Natural killer cell (primary cell): ENCODE data around the gene PRPF40A. TPM values are rescaled to one million over a fixed set of nuclear protein-coding genes. Genes with fewer than 3 reads are reported as not detected.

Source experiments
- ATAC-seq, 3 donors: fragments of 150-1000 bp in 2 of 3; fragments of 200-7000 bp in 1 of 3; cut with Tn5 transposase; 1 replicate in 1 of 3; 2 replicates in 2 of 3; pipeline ENCODE4 v1.10.0; 2021; ENCODE audit warnings: mild to moderate bottlenecking in 2 of 3, moderate library complexity in 2 of 3
- DNase-seq, 2 donors: peaks; one replicate each; pipeline versions ENCODE4 v3.0.0 to v3.0.0-alpha.2; 2013 to 2021; ENCODE audit warnings: mixed read lengths in 1 of 2
- H3K27ac ChIP-seq: one replicate; pipeline ENCODE4 v1.5.1; 2013; ENCODE audit warnings: mild to moderate bottlenecking, low read length
- H3K27me3 ChIP-seq: one replicate; pipeline ENCODE4 v1.6.1; 2013; ENCODE audit warnings: low read length; ENCODE audit not compliant: control insufficient read depth, insufficient read depth
- H3K36me3 ChIP-seq: one replicate; pipeline ENCODE4 v1.6.1; 2013; ENCODE audit warnings: low read length; ENCODE audit not compliant: control insufficient read depth, insufficient read depth
- H3K4me1 ChIP-seq: one replicate; pipeline ENCODE4 v1.6.1; 2013; ENCODE audit warnings: low read length; ENCODE audit not compliant: control insufficient read depth, insufficient read depth
- H3K4me3 ChIP-seq: one replicate; pipeline ENCODE4 v1.5.1; 2013; ENCODE audit warnings: low read length
- H3K9me3 ChIP-seq: one replicate; pipeline ENCODE4 v1.6.1; 2013; ENCODE audit warnings: low read length; ENCODE audit not compliant: control insufficient read depth, insufficient read depth
- H3K27ac Mint-ChIP-seq, 2 donors: one replicate each; pipeline ENCODE4 v1.8.0; 2022; ENCODE audit warnings: mild to moderate bottlenecking in 2 of 2, mixed read lengths in 2 of 2, moderate library complexity in 1 of 2
- H3K27me3 Mint-ChIP-seq, 2 donors: one replicate each; pipeline ENCODE4 v1.8.0; 2022; ENCODE audit warnings: low read depth in 2 of 2, mixed read lengths in 2 of 2
- H3K36me3 Mint-ChIP-seq: one replicate; pipeline ENCODE4 v1.8.0; 2022; ENCODE audit warnings: mixed read lengths
- H3K4me1 Mint-ChIP-seq, 2 donors: one replicate each; pipeline ENCODE4 v1.8.0; 2022; ENCODE audit warnings: mixed read lengths in 2 of 2
- H3K4me3 Mint-ChIP-seq: one replicate; pipeline ENCODE4 v1.8.0; 2022; ENCODE audit warnings: mild to moderate bottlenecking, moderate library complexity, mixed read lengths
- H3K9me3 Mint-ChIP-seq, 2 donors: one replicate each; pipeline ENCODE4 v1.8.0; 2022; ENCODE audit warnings: mixed read lengths in 2 of 2
- CTCF ChIP-seq: fragments of 200-600 bp; IDR thresholded peaks from one replicate; pipeline ENCODE4 v1.8.0; 2022; ENCODE audit warnings: antibody characterized with exemption
- WGBS: methylation state at CpG from one replicate; pipeline ENCODE4 v1.1.7; 2013; ENCODE audit warnings: missing lambda C conversion rate; ENCODE audit not compliant: insufficient coverage; 5-methylcytosine and 5-hydroxymethylcytosine counted together
- intact Hi-C: fragments of 100-400 bp; cut with micrococcal nuclease; formaldehyde crosslinking; loops from one replicate; pipeline ENCODE4 v1.14.2; 2022
- total RNA-seq, 4 donors: library from RNA; stranded (reverse); fragments of 120-200 nt in 1 of 4; gene quantifications; one replicate each; pipeline versions ENCODE4 v1.2.3 to v1.2.4, GENCODE V29; 2013 to 2022

The PRPF40A gene
- total RNA-seq, 3 donors from 2014 or later (not counting 1 experiment from before 2014, with no cell fraction given) = 120 to 137 (median 130) TPM

- WGBS = 73% methylated on average over 1 of the region's 1 CpG
These were observed 107.6 kb downstream of the PRPF40A start for GRCh38 chr2:152609699-152610098.

DNA sequence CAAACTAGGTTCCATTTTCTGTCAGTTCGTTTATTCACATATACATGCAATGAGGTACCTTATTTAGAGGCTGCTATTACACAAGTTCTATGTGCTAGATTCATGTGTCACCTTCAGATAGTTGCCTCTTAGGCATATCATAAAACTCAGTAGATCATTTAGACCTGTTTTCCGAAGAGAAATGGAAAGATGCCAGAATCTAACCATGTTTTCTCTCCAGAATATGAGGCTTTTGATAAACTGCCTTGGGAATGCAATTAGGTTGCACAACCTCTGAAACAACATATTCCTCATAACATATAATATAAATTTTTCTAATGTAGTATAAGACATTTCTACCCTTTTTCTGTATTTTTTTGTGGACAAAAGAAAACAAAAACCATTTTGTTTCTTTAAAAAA, 108.1 kb downstream of the PRPF40A start:
- H3K4me1 ChIP-seq = peaks cover 17% of the 10 kb centered on the region
- Mint-ChIP-seq H3K27ac (no peak overlapping the region), H3K4me3 (no peak overlapping the region), H3K36me3 (no peaks in the 10 kb centered on the region), H3K27me3 (no peaks in the 10 kb centered on the region), H3K4me1 (peaks cover 21 to 22% of the 10 kb centered on the region in 2 donors), H3K9me3 (no peaks in the 10 kb centered on the region)
- no peak overlapping the region for H3K27ac ChIP-seq
- no peak for ATAC-seq
- no peaks in the 10 kb centered on the region for H3K36me3 ChIP-seq
- DNase-seq = no peak
- intact Hi-C loops = no loop called here
- H3K27me3 ChIP-seq = no peaks in the 10 kb centered on the region
- 94% methylated on average over 2 of the region's 2 CpGs for WGBS
- no peaks in the 10 kb centered on the region for H3K9me3 ChIP-seq
- no peak overlapping the region for H3K4me3 ChIP-seq
- TF ChIP-seq CTCF = no peak

More at GRCh38 chr2:152609699-152610098, 107.6 kb downstream of the PRPF40A start:
- Histone ChIP-seq H3K27me3 (no peaks in the 10 kb centered on the region), H3K9me3 (no peaks in the 10 kb centered on the region), H3K4me3 (no peak overlapping the region), H3K4me1 (peaks cover 17% of the 10 kb centered on the region), H3K27ac (no peak overlapping the region), H3K36me3 (no peaks in the 10 kb centered on the region)
- no peaks in the 10 kb centered on the region for H3K36me3 Mint-ChIP-seq
- no peak overlapping the region for H3K27ac Mint-ChIP-seq
- H3K9me3 Mint-ChIP-seq = no peaks in the 10 kb centered on the region
- H3K4me1 Mint-ChIP-seq = peaks cover 21 to 22% of the 10 kb centered on the region in 2 donors
- ATAC-seq = no peak
- no peak overlapping the region for H3K4me3 Mint-ChIP-seq
- no peak for DNase-seq
- TF ChIP-seq CTCF = no peak
- intact Hi-C loops = loop anchor here (2.0 kb wide), 1 partner anchor 37 kb away; no protein-coding TSS in a partner anchor
- no peaks in the 10 kb centered on the region for H3K27me3 Mint-ChIP-seq

DNA sequence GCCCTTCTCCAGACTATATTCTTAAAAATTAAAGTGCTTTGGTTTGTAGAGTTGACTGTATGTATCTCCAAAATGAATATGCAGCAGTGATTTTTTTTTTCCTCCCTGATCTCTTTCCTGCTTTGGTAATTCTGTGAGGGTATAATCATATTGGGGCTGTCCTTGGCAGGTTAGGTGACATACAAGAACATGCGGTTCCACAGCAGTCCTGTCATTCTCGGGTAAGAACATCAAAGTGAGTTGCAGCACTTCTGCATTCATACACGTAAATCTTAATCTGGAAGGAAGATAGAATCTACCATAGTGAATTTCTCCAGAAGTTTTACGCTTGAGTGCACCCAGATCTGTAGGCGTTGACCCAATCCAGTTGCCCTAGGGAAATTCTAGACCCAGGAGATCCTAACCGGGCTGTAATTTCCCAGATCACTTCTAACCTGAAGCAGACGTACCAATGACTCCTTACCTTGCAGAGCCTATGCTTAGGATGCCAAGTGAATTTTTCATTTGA, 109.4 kb downstream of the PRPF40A start:
- Histone ChIP-seq H3K4me1 (peaks cover 15% of the 10 kb centered on the region), H3K27me3 (no peaks in the 10 kb centered on the region), H3K36me3 (no peaks in the 10 kb centered on the region), H3K27ac (no peak overlapping the region), H3K9me3 (no peaks in the 10 kb centered on the region), H3K4me3 (no peak overlapping the region)
- intact Hi-C loops = no loop called here
- WGBS = 86% methylated on average over 7 of the region's 7 CpGs
- DNase-seq = no peak
- TF ChIP-seq CTCF = no peak
- Mint-ChIP-seq H3K27me3 (no peaks in the 10 kb centered on the region), H3K4me1 (peaks cover 14 to 15% of the 10 kb centered on the region in 2 donors), H3K4me3 (no peak overlapping the region), H3K27ac (no peak overlapping the region), H3K36me3 (no peaks in the 10 kb centered on the region), H3K9me3 (no peaks in the 10 kb centered on the region)
- ATAC-seq = no peak

GRCh38 chr2:152606941-152607340, 110.3 kb downstream of the PRPF40A start:
- Histone ChIP-seq H3K27ac (no peak overlapping the region), H3K36me3 (no peaks in the 10 kb centered on the region), H3K9me3 (no peaks in the 10 kb centered on the region), H3K4me3 (no peak overlapping the region), H3K27me3 (no peaks in the 10 kb centered on the region), H3K4me1 (peaks cover 6% of the 10 kb centered on the region)
- Mint-ChIP-seq H3K27me3 (no peaks in the 10 kb centered on the region), H3K36me3 (no peaks in the 10 kb centered on the region), H3K9me3 (no peaks in the 10 kb centered on the region), H3K27ac (no peak overlapping the region), H3K4me3 (no peak overlapping the region), H3K4me1 (peaks cover 6% of the 10 kb centered on the region in 2 donors)
- no peak for DNase-seq
- no peak for ATAC-seq
- WGBS = 66% methylated on average over 2 of the region's 2 CpGs
- intact Hi-C loops = no loop called here
- TF ChIP-seq CTCF = no peak
